Measurements from ENCODE around the gene PPP1R18. TPM values are rescaled to one million over a fixed set of nuclear protein-coding genes. Genes with fewer than 3 reads are reported as not detected.

PPP1R18 gene
- total and polyA plus RNA-seq, 9 of the 15 experiments (the other 6 are each of a cell fraction or from before 2014, with no cell fraction given) = 12.0 to 99.2 (median 42.6) TPM

- TF ChIP-seq ZKSCAN8 (CRISPR knock-in tag; IDR thresholded peaks at IDR 0.05) = no peak
- 0 out of 2 replicates have a peak, but pooled peaks have one; percentile 16 for TF ChIP-seq ZNF133 (CRISPR knock-in tag; IDR thresholded peaks at IDR 0.05)
- no peak for TF ChIP-seq SETDB1 (IDR thresholded peaks at IDR 0.05; ENCODE audit: low read length)
- TF ChIP-seq ARID3B (CRISPR knock-in tag; IDR thresholded peaks at IDR 0.05; ENCODE audit: borderline replicate concordance) = no peak
- no peak for TF ChIP-seq CBFA2T3 (IDR thresholded peaks at IDR 0.05)
- no peak for TF ChIP-seq HNRNPK (IDR thresholded peaks at IDR 0.05; ENCODE audit: low read depth, low read length, poor library complexity, severe bottlenecking)
- TF ChIP-seq ZNF12 (CRISPR knock-in tag; IDR thresholded peaks at IDR 0.05) = no peak
- no peak for TF ChIP-seq IRF9 (tag; IDR thresholded peaks at IDR 0.05)
- TF ChIP-seq LEF1 (IDR thresholded peaks at IDR 0.05) = no peak
- no peak for TF ChIP-seq NFE2L1 (tag; IDR thresholded peaks at IDR 0.05; ENCODE audit: borderline replicate concordance, low read depth)
- TF ChIP-seq NFYB (IDR thresholded peaks at IDR 0.05; ENCODE audit: extremely low read depth, insufficient read length) = no peak
- no peak for TF ChIP-seq STAG1 (CRISPR knock-in tag; IDR thresholded peaks at IDR 0.05; ENCODE audit: borderline replicate concordance)
- no peak for TF ChIP-seq USF2 (CRISPR knock-in tag; IDR thresholded peaks at IDR 0.05)
- no peak for TF ChIP-seq PCBP1 (IDR thresholded peaks at IDR 0.05; ENCODE audit: low read depth, low read length, poor library complexity, severe bottlenecking)
- peak; percentile 100 for TF ChIP-seq RBBP5 (IDR thresholded peaks at IDR 0.05; ENCODE audit: borderline replicate concordance, insufficient read depth, low read length, poor library complexity, severe bottlenecking)
- no peak for TF ChIP-seq THRAP3 (IDR thresholded peaks at IDR 0.05; ENCODE audit: borderline replicate concordance)
- TF ChIP-seq ZNF124 (CRISPR knock-in tag; IDR thresholded peaks at IDR 0.05) = no peak
- TF ChIP-seq ZBTB43 (CRISPR knock-in tag; IDR thresholded peaks at IDR 0.05) = no peak; the same call in 1 of the 2 replicates
- peak; percentile 31 for TF ChIP-seq PRDM10 (IDR thresholded peaks at IDR 0.05; ENCODE audit: partially characterized antibody)
Measured at GRCh38 chr6:30672445-30673253, 13.8 kb downstream of the PPP1R18 start, which contains the start of gene DHX16 (continued).
